GM06990 (cell line): ENCODE measurements around the gene C11orf42.

Source experiments
- DNase-seq: peaks from one replicate; pipeline ENCODE4 v3.0.0-alpha.2; 2011; ENCODE audit not compliant: insufficient read length; ENCODE audit errors: extremely low read depth
- H3K27me3 ChIP-seq: replicated peaks from 2 replicates; pipeline ENCODE4 v1.6.0; 2011; ENCODE audit warnings: low read length; ENCODE audit not compliant: control insufficient read depth, insufficient read depth
- H3K36me3 ChIP-seq: 2 replicates; pipeline ENCODE4 v1.5.1; 2011; ENCODE audit warnings: low read length; ENCODE audit not compliant: control insufficient read depth, insufficient read depth
- H3K4me3 ChIP-seq: replicated peaks from 2 replicates; pipeline ENCODE4 v1.5.1; 2011; ENCODE audit warnings: low read depth, mild to moderate bottlenecking, control low read depth, low read length
- CTCF ChIP-seq: IDR thresholded peaks from 2 replicates; pipeline ENCODE4 v1.5.1; 2011; ENCODE audit warnings: low read length, control low read depth, mild to moderate bottlenecking, inconsistent platforms; ENCODE audit not compliant: insufficient read depth, poor library complexity, severe bottlenecking

C11orf42 gene

GRCh38 chr11:6219359-6219758, 14.0 kb downstream of the C11orf42 start:
- Histone ChIP-seq H3K4me3 (no peak overlapping the region), H3K36me3 (peaks cover 31% of the 10 kb centered on the region), H3K27me3 (no peaks in the 10 kb centered on the region)
- DNase-seq: no peak
- TF ChIP-seq CTCF: no peak

- no peaks in the 10 kb centered on the region for H3K27me3 ChIP-seq
- H3K36me3 ChIP-seq: peaks cover 13% of the 10 kb centered on the region
- no peak for TF ChIP-seq CTCF
- DNase-seq: no peak
- no peak overlapping the region for H3K4me3 ChIP-seq
Measured at GRCh38 chr11:6223854-6224253, 18.5 kb downstream of the C11orf42 start.

GRCh38 chr11:6224421-6224820, 19.1 kb downstream of the C11orf42 start:
- Histone ChIP-seq H3K36me3 (peaks cover 13% of the 10 kb centered on the region), H3K27me3 (no peaks in the 10 kb centered on the region), H3K4me3 (no peak overlapping the region)
- no peak for TF ChIP-seq CTCF
- no peak for DNase-seq

- DNase-seq: no peak
- peaks cover 13% of the 10 kb centered on the region for H3K36me3 ChIP-seq
- no peak overlapping the region for H3K4me3 ChIP-seq
- no peak for TF ChIP-seq CTCF
- H3K27me3 ChIP-seq: no peaks in the 10 kb centered on the region
Measured at GRCh38 chr11:6225024-6225423, 19.7 kb downstream of the C11orf42 start.

- no peak overlapping the region for H3K4me3 ChIP-seq
- H3K36me3 ChIP-seq: peaks cover 13% of the 10 kb centered on the region
- H3K27me3 ChIP-seq: no peaks in the 10 kb centered on the region
- no peak for DNase-seq
- no peak for TF ChIP-seq CTCF
Measured at GRCh38 chr11:6225896-6226295, 20.5 kb downstream of the C11orf42 start.

- no peak overlapping the region for H3K4me3 ChIP-seq
- DNase-seq: no peak
- peaks cover 3% of the 10 kb centered on the region for H3K36me3 ChIP-seq
- TF ChIP-seq CTCF: no peak
- no peaks in the 10 kb centered on the region for H3K27me3 ChIP-seq
Measured at GRCh38 chr11:6228520-6228919, 23.2 kb downstream of the C11orf42 start.
